PC-3 (cell line): ENCODE data around the gene OCA2.

Experiments used
- CTCF ChIP-seq: fragments of 300-600 bp; sonication (generic); conservative IDR thresholded peaks from 2 replicates; pipeline ENCODE4 v1.5.1; 2017; ENCODE audit warnings: antibody characterized with exemption, low read depth, mild to moderate bottlenecking, low read length
- EZH2phosphoT487 ChIP-seq: fragments of 300-600 bp; sonication (generic); IDR thresholded peaks from 2 replicates; pipeline ENCODE4 v1.6.1; 2018; ENCODE audit warnings: mild to moderate bottlenecking, antibody characterized with exemption, low read length, borderline replicate concordance

DNA sequence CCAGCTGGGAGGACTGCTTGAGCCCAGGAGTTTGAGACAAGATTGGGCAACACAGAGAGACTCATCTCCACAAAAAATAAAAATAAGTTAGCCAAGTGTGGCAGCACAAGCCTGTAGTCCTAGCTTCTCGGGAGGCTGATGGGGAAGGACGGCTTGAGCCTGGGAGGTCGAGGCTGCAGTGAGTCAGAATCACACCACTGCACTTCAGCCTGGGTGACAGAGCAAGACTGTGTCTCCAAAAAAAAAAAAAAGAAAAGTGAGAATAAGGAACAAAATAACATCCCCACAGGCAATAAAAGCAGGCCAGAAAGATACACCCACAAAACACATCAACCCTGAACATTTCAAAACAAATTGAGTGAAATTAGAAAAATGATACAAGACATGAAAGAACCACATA is 48.7 kb upstream of the OCA2 start:
- no peak for TF ChIP-seq CTCF
- TF ChIP-seq EZH2phosphoT487 = no peak
